GM12875 (cell line): ENCODE data around the gene EDC3.

Experiments used
- H3K4me3 ChIP-seq: one replicate; pipeline ENCODE4 v1.5.1; 2011; ENCODE audit warnings: low read depth, low read length, control low read depth
- TF ChIP-seq, protein P1 (sequence below): IDR thresholded peaks from 2 replicates; pipeline ENCODE4 v1.5.1; 2011; ENCODE audit warnings: low read depth, mild to moderate bottlenecking, control low read depth, inconsistent platforms, low read length, moderate library complexity, borderline replicate concordance; ENCODE audit not compliant: insufficient read depth

Gene EDC3

DNA sequence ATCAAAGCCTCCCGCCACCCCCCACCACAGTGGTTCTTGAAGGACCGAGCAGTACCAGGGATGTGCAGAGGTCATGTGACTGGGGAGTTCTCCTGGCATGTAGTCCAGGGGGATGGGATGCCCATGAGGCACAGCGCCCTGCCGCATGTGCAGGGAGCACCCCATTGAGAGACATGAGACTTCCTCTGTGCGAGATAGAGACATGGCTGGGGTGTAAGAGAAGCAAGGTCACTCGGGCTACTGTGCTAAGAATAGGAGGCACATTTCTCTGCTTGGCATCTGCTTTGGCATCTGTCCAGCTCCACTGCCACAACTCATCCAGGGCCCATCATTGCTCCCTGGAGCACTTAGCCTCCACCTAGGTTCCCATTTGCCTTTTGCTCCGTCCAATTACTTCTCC, 31.9 kb upstream of the EDC3 start:
- TF ChIP-seq, protein P1, sequence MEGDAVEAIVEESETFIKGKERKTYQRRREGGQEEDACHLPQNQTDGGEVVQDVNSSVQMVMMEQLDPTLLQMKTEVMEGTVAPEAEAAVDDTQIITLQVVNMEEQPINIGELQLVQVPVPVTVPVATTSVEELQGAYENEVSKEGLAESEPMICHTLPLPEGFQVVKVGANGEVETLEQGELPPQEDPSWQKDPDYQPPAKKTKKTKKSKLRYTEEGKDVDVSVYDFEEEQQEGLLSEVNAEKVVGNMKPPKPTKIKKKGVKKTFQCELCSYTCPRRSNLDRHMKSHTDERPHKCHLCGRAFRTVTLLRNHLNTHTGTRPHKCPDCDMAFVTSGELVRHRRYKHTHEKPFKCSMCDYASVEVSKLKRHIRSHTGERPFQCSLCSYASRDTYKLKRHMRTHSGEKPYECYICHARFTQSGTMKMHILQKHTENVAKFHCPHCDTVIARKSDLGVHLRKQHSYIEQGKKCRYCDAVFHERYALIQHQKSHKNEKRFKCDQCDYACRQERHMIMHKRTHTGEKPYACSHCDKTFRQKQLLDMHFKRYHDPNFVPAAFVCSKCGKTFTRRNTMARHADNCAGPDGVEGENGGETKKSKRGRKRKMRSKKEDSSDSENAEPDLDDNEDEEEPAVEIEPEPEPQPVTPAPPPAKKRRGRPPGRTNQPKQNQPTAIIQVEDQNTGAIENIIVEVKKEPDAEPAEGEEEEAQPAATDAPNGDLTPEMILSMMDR, result no peak
- H3K4me3 ChIP-seq, result no peak overlapping the region

DNA sequence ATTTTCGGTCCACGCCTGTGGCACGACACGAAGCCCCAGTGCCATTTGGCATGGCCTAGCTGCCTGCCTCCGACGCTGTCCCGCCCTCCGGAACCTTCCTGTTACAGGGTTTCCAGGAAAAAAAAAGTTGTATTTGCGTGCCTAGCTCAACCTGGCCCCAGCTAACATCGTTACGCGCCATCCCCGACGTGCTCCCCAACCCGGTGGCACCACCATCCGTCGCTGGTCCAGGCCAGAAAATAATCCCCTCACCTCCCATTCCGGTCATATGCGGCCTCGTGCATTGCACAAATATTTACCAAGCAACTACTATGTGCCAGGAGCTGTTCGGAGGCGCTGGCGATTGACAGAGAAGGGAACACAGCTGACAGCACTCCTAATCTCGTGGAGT, 30.9 kb upstream of the EDC3 start:
- TF ChIP-seq, protein P1, result no peak
- H3K4me3 ChIP-seq, result peak overlapping the region; percentile 51

DNA sequence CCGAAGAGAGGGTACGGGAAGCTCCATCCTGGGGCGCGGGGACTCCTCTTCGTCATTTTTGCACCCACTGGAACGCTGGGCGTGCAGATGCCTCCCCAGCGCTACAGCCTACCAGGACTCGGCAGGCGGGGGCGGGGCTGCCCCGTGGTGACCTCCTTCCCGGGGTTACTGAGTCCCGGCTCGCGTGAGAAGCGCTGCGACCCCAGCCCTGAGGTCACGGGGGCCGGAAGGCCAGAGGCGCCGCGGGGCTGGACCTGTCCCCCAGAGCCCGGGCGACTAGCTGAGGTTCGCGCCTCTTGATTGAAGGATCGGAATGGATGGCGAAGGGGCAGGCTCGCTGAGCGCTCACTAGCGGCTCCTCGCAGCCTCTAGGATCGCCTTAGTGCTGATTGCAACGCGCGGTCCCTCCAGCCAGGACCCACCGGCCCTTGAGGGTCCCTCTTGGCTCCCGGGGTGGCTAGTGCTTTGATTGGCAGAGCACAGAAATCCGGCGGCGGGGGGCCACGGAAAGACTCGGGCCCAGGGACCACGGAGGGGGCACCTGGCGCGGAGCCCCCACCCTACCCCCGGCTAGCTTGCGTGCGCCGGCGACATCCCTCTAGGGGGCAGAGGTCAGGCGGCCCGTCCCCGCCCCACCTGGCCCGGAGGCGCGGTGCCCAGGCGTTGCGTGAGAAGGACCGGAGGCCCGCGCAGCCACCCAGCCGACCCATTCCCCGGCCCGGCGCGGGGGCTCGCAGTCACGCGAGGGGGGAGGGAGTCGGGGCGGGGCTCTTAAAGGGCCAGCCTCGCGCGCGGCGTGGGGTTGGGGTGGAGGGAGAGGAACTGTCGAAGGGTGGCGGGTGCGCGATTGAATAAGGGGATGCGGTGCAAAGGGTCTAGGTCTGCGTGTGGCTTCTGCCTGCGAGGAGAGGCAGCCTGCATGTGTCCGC, 30.3 kb upstream of the EDC3 start:
- peak overlapping the region; percentile 51 for H3K4me3 ChIP-seq
- TF ChIP-seq, protein P1, result no peak

DNA sequence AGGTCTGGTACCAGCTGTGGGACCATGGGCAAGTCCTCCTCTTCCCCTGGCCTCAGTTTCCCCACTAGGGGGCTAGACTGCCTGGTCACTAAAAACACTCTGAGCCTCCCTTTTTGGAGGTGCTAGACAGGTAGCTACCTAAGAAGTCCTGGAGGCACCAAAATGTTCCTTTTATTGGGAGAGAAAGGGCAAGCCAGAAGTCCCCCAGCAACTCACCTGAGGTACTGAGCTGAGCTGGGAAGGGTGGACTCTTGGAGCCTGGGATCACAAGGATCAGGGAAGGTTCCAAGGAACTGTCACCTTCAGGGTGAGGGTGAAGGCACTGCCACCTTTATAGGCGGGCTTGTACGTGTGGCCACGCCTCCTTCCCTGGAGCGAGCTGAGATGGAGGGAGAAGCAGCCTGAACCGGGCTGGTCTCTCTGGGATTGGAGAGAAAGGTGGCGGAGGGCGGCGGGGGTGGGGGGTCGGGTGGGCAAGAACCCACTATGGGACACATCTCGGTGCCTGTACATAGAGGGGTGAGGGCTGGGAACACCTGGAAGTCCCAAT, 29.5 kb upstream of the EDC3 start, which contains the start of gene CYP1A1:
Gene CYP1A1 (minus strand): TSS at position 304 of the 550 bp plus-strand sequence. CDS start 2,431 bp downstream, outside the sequence.
- TF ChIP-seq, protein P1, result no peak
- H3K4me3 ChIP-seq, result peak within 1 kb of the TSS; percentile 51

DNA sequence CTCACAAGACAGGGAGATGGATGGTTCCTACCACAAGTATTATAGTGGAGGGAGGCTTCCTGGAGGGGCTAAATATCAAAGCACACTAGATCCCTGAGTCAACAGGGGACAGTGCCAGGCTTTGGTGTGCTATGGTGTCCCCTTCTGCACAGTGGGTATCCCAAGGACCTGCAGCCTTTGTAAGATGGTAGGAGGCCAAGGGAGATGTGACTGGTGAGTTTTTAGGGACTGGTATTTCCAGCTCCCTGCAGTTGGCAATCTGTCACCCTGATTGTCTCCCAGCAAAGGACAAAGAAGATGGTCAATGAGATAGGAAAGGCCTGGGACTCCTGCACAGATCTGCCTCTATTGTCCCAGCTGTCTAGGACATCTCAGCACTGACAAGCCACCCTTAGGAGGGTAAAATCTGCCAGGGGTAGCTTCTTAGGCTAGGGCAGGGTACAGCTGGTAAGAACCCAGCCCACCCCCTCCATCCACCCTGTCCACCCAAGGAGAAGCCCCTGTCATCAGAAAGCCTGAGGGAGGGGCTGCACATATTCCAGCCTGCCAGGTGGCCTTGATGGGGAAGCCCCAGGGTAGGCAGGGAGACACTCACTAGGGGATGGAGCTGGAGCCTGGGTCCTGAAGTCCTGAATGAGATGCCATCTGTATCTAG, 28.9 kb upstream of the EDC3 start:
- H3K4me3 ChIP-seq, result no peak overlapping the region
- TF ChIP-seq, protein P1, result no peak

- TF ChIP-seq, protein P1, result no peak
- H3K4me3 ChIP-seq, result no peak overlapping the region
Observed at GRCh38 chr15:74723754-74724334, 28.0 kb upstream of the EDC3 start.
